SK-N-SH (cell line): Measurements from ENCODE around the gene MRPL24. TPM values are rescaled to one million over a fixed set of nuclear protein-coding genes. Genes with fewer than 3 reads are reported as not detected.
A peak's percentile ranks its signal among the peaks of the same experiment; 100 is the strongest.

Experiments
- CTCF ChIA-PET: fragments of 300-600, 350-600 bp; formaldehyde crosslinking; extraction: SDS; loops from one replicate; lab custom pipeline; 2021; lab: Yijun Ruan, JAX
- POLR2A ChIA-PET: fragments of 350-600 bp; sonication (Branson Sonifier 250); formaldehyde crosslinking; extraction: SDS; loops from one replicate; lab custom pipeline; 2020; ENCODE audit warnings: antibody characterized with exemption, inconsistent platforms; lab: Yijun Ruan, JAX
- DNase-seq: peaks from one replicate; pipeline ENCODE4 v3.0.0; 2012
- H2AFZ ChIP-seq: fragments of 200-600 bp; sonication (generic); 2 replicates; pipeline ENCODE4 v1.8.1; 2016; ENCODE audit warnings: antibody characterized with exemption, mild to moderate bottlenecking, low read depth
- H3F3A ChIP-seq: fragments of 200-600 bp; sonication (generic); replicated peaks from 2 replicates; pipeline ENCODE3; 2016; ENCODE audit warnings: antibody characterized with exemption, mild to moderate bottlenecking; ENCODE audit not compliant: insufficient read depth
- H3K27ac ChIP-seq, 2 experiments: fragments of 200-500 bp in 1 of 2; fragments of 200-600 bp in 1 of 2; sonication (Bioruptor generic) in 1 of 2; sonication (generic), shearing (Covaris generic) in 1 of 2; 2 replicates each; pipeline versions ENCODE4 v1.5.1 to v1.6.1; 2014 to 2016; ENCODE audit warnings: low read depth in 2 of 2, inconsistent platforms in 1 of 2, low read length in 1 of 2, mild to moderate bottlenecking in 1 of 2, mixed read lengths in 1 of 2
- H3K27me3 ChIP-seq: fragments of 200-600 bp; sonication (generic), shearing (Covaris generic); 2 replicates; pipeline ENCODE4 v1.6.1; 2016; ENCODE audit warnings: mixed run types; ENCODE audit not compliant: insufficient read depth
- H3K36me3 ChIP-seq, 2 experiments: fragments of 200-500 bp in 1 of 2; fragments of 200-600 bp in 1 of 2; sonication (Bioruptor generic) in 1 of 2; sonication (generic) in 1 of 2; replicated peaks in 1 of 2; 2 replicates each; pipeline versions ENCODE3 to v1.5.1; 2014 to 2016; ENCODE audit warnings: low read length in 1 of 2, mild to moderate bottlenecking in 1 of 2; ENCODE audit not compliant: insufficient read depth in 2 of 2, control insufficient read depth in 1 of 2
- H3K4me1 ChIP-seq, 2 experiments: fragments of 200-500 bp in 1 of 2; fragments of 200-600 bp in 1 of 2; sonication (Bioruptor generic) in 1 of 2; sonication (generic), shearing (Covaris generic) in 1 of 2; 2 replicates each; pipeline versions ENCODE4 v1.5.1 to v1.6.1; 2014 to 2016; ENCODE audit warnings: low read depth in 1 of 2, low read length in 1 of 2, mixed run types in 1 of 2; ENCODE audit not compliant: insufficient read depth in 2 of 2, control insufficient read depth in 1 of 2
- H3K4me2 ChIP-seq: fragments of 200-600 bp; sonication (generic), shearing (Covaris generic); 2 replicates; pipeline ENCODE4 v1.6.1; 2017; ENCODE audit warnings: mixed run types
- H3K4me3 ChIP-seq, 2 experiments: fragments of 200-500 bp in 1 of 2; fragments of 200-600 bp in 1 of 2; sonication (Bioruptor generic) in 1 of 2; sonication (generic), shearing (Covaris generic) in 1 of 2; 2 replicates each; pipeline versions ENCODE4 v1.5.1 to v1.8.1; 2014 to 2016; ENCODE audit warnings: low read depth in 2 of 2, inconsistent platforms in 1 of 2, low read length in 1 of 2, mild to moderate bottlenecking in 1 of 2, mixed read lengths in 1 of 2, moderate library complexity in 1 of 2
- H3K79me2 ChIP-seq: fragments of 200-600 bp; sonication (generic); 2 replicates; pipeline ENCODE4 v1.8.1; 2017; ENCODE audit warnings: mild to moderate bottlenecking; ENCODE audit not compliant: insufficient read depth
- H3K9ac ChIP-seq: fragments of 200-600 bp; sonication (generic); 2 replicates; pipeline ENCODE4 v1.6.1; 2017; ENCODE audit warnings: mixed run types
- H3K9me2 ChIP-seq: fragments of 200-600 bp; sonication (generic); 2 replicates; pipeline ENCODE4 v1.6.1; 2017; ENCODE audit warnings: mixed run types
- H3K9me3 ChIP-seq: fragments of 200-600 bp; sonication (generic); 2 replicates; pipeline ENCODE4 v1.6.1; 2017; ENCODE audit warnings: mixed run types, mild to moderate bottlenecking, moderate library complexity
- H4K20me1 ChIP-seq: fragments of 200-600 bp; sonication (generic); 2 replicates; pipeline ENCODE4 v1.6.1; 2017; ENCODE audit warnings: mild to moderate bottlenecking, mixed run types; ENCODE audit not compliant: insufficient read depth
- EZH2phosphoT487 ChIP-seq: fragments of 200-600 bp; sonication (generic); IDR thresholded peaks from 2 replicates; pipeline ENCODE4 v1.6.1; 2017; ENCODE audit warnings: low read depth, mixed run types, mild to moderate bottlenecking, antibody characterized with exemption, moderate library complexity, borderline replicate concordance
- FOSL2 ChIP-seq: IDR thresholded peaks from 2 replicates; pipeline ENCODE4 v1.4.0; 2012; ENCODE audit warnings: low read depth, mild to moderate bottlenecking, moderate library complexity, borderline replicate concordance
- GABPA ChIP-seq: IDR thresholded peaks from 2 replicates; pipeline ENCODE4 v1.4.0; 2012; ENCODE audit warnings: low read depth, mild to moderate bottlenecking
- GATA2 ChIP-seq: sonication (generic); formaldehyde crosslinking; IDR thresholded peaks from 2 replicates; pipeline ENCODE4 v1.5.0; 2020; ENCODE audit warnings: mild to moderate bottlenecking, missing genetic modification reagents
- MEF2A ChIP-seq: IDR thresholded peaks from 2 replicates; pipeline ENCODE4 v1.4.0; 2012; ENCODE audit warnings: low read depth, borderline replicate concordance
- MXI1 ChIP-seq: IDR thresholded peaks from 2 replicates; pipeline ENCODE4 v1.6.1; 2012; ENCODE audit warnings: mild to moderate bottlenecking, low read depth, low read length, improper control_type of control experiment
- NRF1 ChIP-seq: IDR thresholded peaks from 2 replicates; pipeline ENCODE4 v1.6.1; 2012; ENCODE audit warnings: low read depth, mild to moderate bottlenecking, low read length
- PBX3 ChIP-seq: IDR thresholded peaks from 2 replicates; pipeline ENCODE4; 2012
- POLR2AphosphoS5 ChIP-seq: IDR thresholded peaks from 2 replicates; pipeline ENCODE4 v1.6.1; 2012; ENCODE audit warnings: low read depth, low read length
- RAD21 ChIP-seq: IDR thresholded peaks from 2 replicates; pipeline ENCODE4 v1.6.1; 2012; ENCODE audit warnings: mild to moderate bottlenecking, low read length
- RCOR1 ChIP-seq: fragments of 150-350 bp; IDR thresholded peaks from 2 replicates; pipeline ENCODE4 v1.6.1; 2017; ENCODE audit warnings: antibody characterized with exemption, low read length
- RFX5 ChIP-seq: IDR thresholded peaks from 2 replicates; pipeline ENCODE4 v1.6.1; 2012; ENCODE audit warnings: mild to moderate bottlenecking, improper control_type of control experiment, low read length
- RXRA ChIP-seq: IDR thresholded peaks from 2 replicates; pipeline ENCODE4 v1.4.0; 2012; ENCODE audit warnings: low read depth, mild to moderate bottlenecking, borderline replicate concordance
- SIN3A ChIP-seq: IDR thresholded peaks from 2 replicates; pipeline ENCODE4 v1.6.1; 2012; ENCODE audit warnings: low read depth, mild to moderate bottlenecking, low read length, moderate library complexity, borderline replicate concordance
- SMC3 ChIP-seq: IDR thresholded peaks from 2 replicates; pipeline ENCODE4 v1.6.1; 2012; ENCODE audit warnings: low read depth, low read length, improper control_type of control experiment
- TAF1 ChIP-seq: IDR thresholded peaks from 2 replicates; pipeline ENCODE4 v1.6.1; 2012; ENCODE audit warnings: low read depth, mild to moderate bottlenecking, low read length, moderate library complexity, borderline replicate concordance
- TCF12 ChIP-seq: IDR thresholded peaks from 2 replicates; pipeline ENCODE4 v1.4.0; 2012
- TEAD4 ChIP-seq: IDR thresholded peaks from 2 replicates; pipeline ENCODE4 v1.4.0; 2012; ENCODE audit warnings: mild to moderate bottlenecking, borderline replicate concordance; ENCODE audit not compliant: insufficient read depth
- USF1 ChIP-seq: IDR thresholded peaks from 2 replicates; pipeline ENCODE4 v1.4.0; 2012; ENCODE audit warnings: low read depth, borderline replicate concordance
- WGBS: methylation state at CpG from one replicate; pipeline ENCODE4 v1.1.6; 2017; ENCODE audit warnings: low lambda C conversion rate; 5-methylcytosine and 5-hydroxymethylcytosine counted together
- polyA plus RNA-seq, 3 experiments: library from polyadenylated mRNA; depleted of rRNA; stranded (reverse); fragments of >200 nt; gene quantifications; 2 replicates each; pipeline ENCODE4 v1.2.3, GENCODE V29; 2012
- TF ChIP-seq, protein P1 (sequence below): IDR thresholded peaks from 2 replicates; pipeline ENCODE4 v1.4.0; 2012; ENCODE audit warnings: low read depth
- TF ChIP-seq, protein P2 (sequence below): fragments of 150-350 bp; IDR thresholded peaks from 2 replicates; pipeline ENCODE4 v1.6.1; 2017; ENCODE audit warnings: antibody characterized with exemption, low read length, low read depth, borderline replicate concordance
- TF ChIP-seq, protein P3 (sequence below): fragments of 150-350 bp; IDR thresholded peaks from 2 replicates; pipeline ENCODE4 v1.6.1; 2016; ENCODE audit warnings: mild to moderate bottlenecking, low read depth, low read length

MRPL24 gene
- polyA plus RNA-seq, 1 of the 3 experiments (the other 2 are of a cell fraction): 149 TPM

GRCh38 chr1:156777573-156777972 is 36.7 kb upstream of the MRPL24 start:
- H3K4me1 ChIP-seq: peaks cover 21 to 22% of the 10 kb centered on the region in 2 experiments; a peak in 3 of 4 replicates
- H4K20me1 ChIP-seq: peaks cover 82% of the 10 kb centered on the region
- H3K4me2 ChIP-seq: no peak overlapping the region
- CTCF ChIA-PET: interaction anchor here (1.2 to 2.5 kb wide), 6 partner anchors 19 to 151 kb away, joined by 3 to 11 read pairs (median 5); partner anchors contain the start of genes INSRR and NTRK1
- peaks cover 93% of the 10 kb centered on the region for H3K79me2 ChIP-seq
- H3K36me3 ChIP-seq: peaks cover 10 to 12% of the 10 kb centered on the region in 2 experiments
- H3K9me2 ChIP-seq: no peaks in the 10 kb centered on the region
- WGBS: 76% methylated on average over 1 of the region's 1 CpG
- H3F3A ChIP-seq: peaks cover 30% of the 10 kb centered on the region
- no peak overlapping the region for H2AFZ ChIP-seq
- H3K27ac ChIP-seq: peak overlapping the region in 1 of 2 experiments; percentile 39; a peak in 1 of 4 replicates
- no peak overlapping the region for H3K4me3 ChIP-seq
- DNase-seq: no peak
- POLR2A ChIA-PET: interaction anchor here (1.0 kb wide), 1 partner anchor 10 kb away, joined by 3 read pairs; the partner anchor contains the start of gene PRCC
- H3K27me3 ChIP-seq: no peaks in the 10 kb centered on the region
- no peak overlapping the region for H3K9ac ChIP-seq
- TF ChIP-seq NRF1: no peak
- TF ChIP-seq, protein P1, sequence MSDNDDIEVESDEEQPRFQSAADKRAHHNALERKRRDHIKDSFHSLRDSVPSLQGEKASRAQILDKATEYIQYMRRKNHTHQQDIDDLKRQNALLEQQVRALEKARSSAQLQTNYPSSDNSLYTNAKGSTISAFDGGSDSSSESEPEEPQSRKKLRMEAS: no peak
- no peak for TF ChIP-seq GATA2 (CRISPR knock-in tag)
- TF ChIP-seq RAD21: no peak
- TF ChIP-seq, protein P2, sequence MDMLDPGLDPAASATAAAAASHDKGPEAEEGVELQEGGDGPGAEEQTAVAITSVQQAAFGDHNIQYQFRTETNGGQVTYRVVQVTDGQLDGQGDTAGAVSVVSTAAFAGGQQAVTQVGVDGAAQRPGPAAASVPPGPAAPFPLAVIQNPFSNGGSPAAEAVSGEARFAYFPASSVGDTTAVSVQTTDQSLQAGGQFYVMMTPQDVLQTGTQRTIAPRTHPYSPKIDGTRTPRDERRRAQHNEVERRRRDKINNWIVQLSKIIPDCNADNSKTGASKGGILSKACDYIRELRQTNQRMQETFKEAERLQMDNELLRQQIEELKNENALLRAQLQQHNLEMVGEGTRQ: no peak
- no peak for TF ChIP-seq RCOR1
- no peak for TF ChIP-seq RXRA
- TF ChIP-seq MEF2A: no peak
- no peak for TF ChIP-seq RFX5
- no peak for TF ChIP-seq PBX3
- TF ChIP-seq TEAD4: no peak
- no peak for TF ChIP-seq SMC3
- TF ChIP-seq USF1: no peak
- no peaks in the 10 kb centered on the region for H3K9me3 ChIP-seq

DNA sequence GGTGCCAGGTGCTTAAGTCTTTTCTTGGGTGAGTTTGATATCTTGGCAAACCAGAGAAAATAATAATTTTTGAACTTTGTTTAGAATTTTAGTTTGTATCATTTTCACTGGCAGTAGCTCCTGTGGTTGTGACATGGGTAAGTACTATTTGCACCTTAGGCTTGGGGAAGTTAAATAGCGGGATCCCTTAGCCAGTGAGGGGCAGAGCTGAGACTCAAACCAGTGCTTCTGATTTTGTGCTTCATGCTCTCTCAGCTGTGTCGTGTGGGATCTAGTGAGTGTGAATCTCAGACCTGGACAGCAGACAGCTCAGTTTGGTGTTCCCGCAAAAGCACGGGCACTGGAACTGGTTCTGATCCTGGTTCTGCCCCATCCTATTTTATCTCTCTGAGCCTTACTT is 36.1 kb upstream of the MRPL24 start:
- 88% methylated on average over 4 of the region's 4 CpGs for WGBS
- Histone ChIP-seq H3K27ac (peak overlapping the region in 1 of 2 experiments; percentile 39; a peak in 2 of 4 replicates), H3K4me3 (no peak overlapping the region), H3K36me3 (peaks cover 6 to 7% of the 10 kb centered on the region in 2 experiments), H4K20me1 (peaks cover 82% of the 10 kb centered on the region), H3K9me3 (no peaks in the 10 kb centered on the region), H3F3A (peaks cover 24% of the 10 kb centered on the region), H3K9me2 (no peaks in the 10 kb centered on the region), H3K79me2 (peaks cover 93% of the 10 kb centered on the region), H3K4me2 (no peak overlapping the region), H3K4me1 (peaks cover 24% of the 10 kb centered on the region in 2 experiments; a peak in 3 of 4 replicates), H3K9ac (no peak overlapping the region), H3K27me3 (no peaks in the 10 kb centered on the region), H2AFZ (no peak overlapping the region)
- ChIA-PET POLR2A (interaction anchor here (1.0 kb wide), 1 partner anchor 10 kb away, joined by 3 read pairs; the partner anchor contains the start of gene PRCC), CTCF (interaction anchor here (0.6 to 2.5 kb wide), 9 partner anchors 16 to 152 kb away, joined by 3 to 11 read pairs (median 4); partner anchors contain the start of genes INSRR and NTRK1)
- DNase-seq: no peak
- TF ChIP-seq RXRA: no peak
- no peak for TF ChIP-seq GABPA
- no peak for TF ChIP-seq TEAD4
- no peak for TF ChIP-seq FOSL2
- TF ChIP-seq MXI1: no peak
- TF ChIP-seq POLR2AphosphoS5: no peak
- TF ChIP-seq SIN3A: no peak
- TF ChIP-seq RCOR1: no peak
- no peak for TF ChIP-seq TAF1
- TF ChIP-seq TCF12: no peak
- TF ChIP-seq, protein P3, sequence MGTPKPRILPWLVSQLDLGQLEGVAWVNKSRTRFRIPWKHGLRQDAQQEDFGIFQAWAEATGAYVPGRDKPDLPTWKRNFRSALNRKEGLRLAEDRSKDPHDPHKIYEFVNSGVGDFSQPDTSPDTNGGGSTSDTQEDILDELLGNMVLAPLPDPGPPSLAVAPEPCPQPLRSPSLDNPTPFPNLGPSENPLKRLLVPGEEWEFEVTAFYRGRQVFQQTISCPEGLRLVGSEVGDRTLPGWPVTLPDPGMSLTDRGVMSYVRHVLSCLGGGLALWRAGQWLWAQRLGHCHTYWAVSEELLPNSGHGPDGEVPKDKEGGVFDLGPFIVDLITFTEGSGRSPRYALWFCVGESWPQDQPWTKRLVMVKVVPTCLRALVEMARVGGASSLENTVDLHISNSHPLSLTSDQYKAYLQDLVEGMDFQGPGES: no peak
- no peak for TF ChIP-seq EZH2phosphoT487
